ENCODE data around the gene CD44. TPM values are rescaled to one million over a fixed set of nuclear protein-coding genes. Genes with fewer than 3 reads are reported as not detected.

Gene CD44
- total RNA-seq, 1 donor from 2014 or later, result 155 TPM

DNA sequence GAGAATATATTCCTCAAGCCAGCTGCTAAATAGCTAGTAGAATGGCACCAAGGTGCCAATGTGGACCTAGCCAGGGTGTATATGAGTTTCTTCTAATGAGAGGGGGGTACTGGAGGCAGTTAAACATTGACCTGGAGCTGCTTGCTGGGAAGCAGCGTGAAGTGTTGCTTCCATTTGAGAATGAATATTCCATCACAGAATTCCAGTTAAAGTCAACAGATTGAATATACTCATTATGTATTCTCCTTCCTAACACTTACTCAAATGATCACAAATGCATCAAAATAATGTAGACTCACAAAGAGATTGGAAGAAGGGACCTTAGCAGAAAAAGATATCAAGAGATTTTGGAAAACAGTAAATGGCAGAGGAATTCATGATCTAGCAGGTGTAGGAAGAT is 102.1 kb downstream of the CD44 start:
- H3K9me3 Mint-ChIP-seq (ENCODE audit: unreplicated experiment), result no peaks in the 10 kb centered on the region
- no peak for TF ChIP-seq CTCF (IDR thresholded peaks at IDR 0.05; ENCODE audit: unreplicated experiment)
- no peak overlapping the region for H3K4me3 Mint-ChIP-seq (ENCODE audit: unreplicated experiment)
- H3K27ac Mint-ChIP-seq (ENCODE audit: unreplicated experiment), result no peak overlapping the region
- peaks cover 3% of the 10 kb centered on the region for H3K4me1 Mint-ChIP-seq (ENCODE audit: unreplicated experiment)
- no peaks in the 10 kb centered on the region for H3K27me3 Mint-ChIP-seq (ENCODE audit: unreplicated experiment)
- no peaks in the 10 kb centered on the region for H3K36me3 Mint-ChIP-seq (ENCODE audit: low read depth, unreplicated experiment)
- no peak for DNase-seq (ENCODE audit: low spot score)

- no peak overlapping the region for H3K27ac Mint-ChIP-seq (ENCODE audit: unreplicated experiment)
- H3K4me3 Mint-ChIP-seq (ENCODE audit: unreplicated experiment), result no peak overlapping the region
- no peaks in the 10 kb centered on the region for H3K27me3 Mint-ChIP-seq (ENCODE audit: unreplicated experiment)
- no peak for DNase-seq (ENCODE audit: low spot score)
- no peak for TF ChIP-seq CTCF (IDR thresholded peaks at IDR 0.05; ENCODE audit: unreplicated experiment)
- no peaks in the 10 kb centered on the region for H3K9me3 Mint-ChIP-seq (ENCODE audit: unreplicated experiment)
- peaks cover 3% of the 10 kb centered on the region for H3K4me1 Mint-ChIP-seq (ENCODE audit: unreplicated experiment)
- no peaks in the 10 kb centered on the region for H3K36me3 Mint-ChIP-seq (ENCODE audit: low read depth, unreplicated experiment)
Measured at GRCh38 chr11:35241531-35241930, 102.6 kb downstream of the CD44 start.

DNA sequence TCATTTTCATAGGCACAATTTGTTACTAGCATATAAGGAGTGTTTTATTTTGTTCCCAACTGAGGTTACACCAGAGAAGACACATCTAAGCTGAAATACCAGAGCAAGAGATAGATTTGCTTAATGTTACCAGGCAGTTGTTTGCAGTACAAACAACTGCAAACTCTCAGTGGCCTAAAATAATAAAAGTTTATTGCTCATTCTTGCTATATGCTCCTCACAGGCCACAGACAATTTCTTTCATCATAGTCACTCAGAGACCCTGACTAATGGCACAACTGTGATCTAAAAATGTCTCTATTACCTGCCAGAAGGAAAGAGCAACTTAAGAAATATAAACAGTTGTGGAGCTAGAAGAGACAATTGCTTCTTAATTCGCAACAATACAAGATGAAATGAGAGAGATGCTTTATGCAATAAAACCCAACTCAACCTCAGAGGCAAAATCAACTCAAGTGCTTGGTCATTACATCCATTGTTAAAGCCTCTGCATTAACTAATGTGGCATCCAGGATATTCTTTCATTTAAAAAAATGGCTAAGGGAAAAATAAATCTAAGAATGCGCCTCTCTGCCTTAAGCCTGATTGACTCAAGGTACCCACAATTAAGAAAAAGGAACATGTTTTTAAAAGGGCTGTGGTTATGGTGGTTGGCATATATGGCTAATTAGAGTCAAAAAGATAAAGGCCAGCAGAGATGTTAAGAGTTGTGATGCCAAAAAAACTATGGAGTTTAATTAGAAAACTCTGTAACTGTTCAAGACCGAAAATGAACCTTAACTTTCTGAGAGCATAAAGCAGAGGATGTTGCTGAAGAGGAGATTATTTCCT is 103.7 kb downstream of the CD44 start:
- Mint-ChIP-seq H3K27me3 (ENCODE audit: unreplicated experiment) (no peaks in the 10 kb centered on the region), H3K4me1 (ENCODE audit: unreplicated experiment) (peaks cover 3% of the 10 kb centered on the region), H3K36me3 (ENCODE audit: low read depth, unreplicated experiment) (no peaks in the 10 kb centered on the region), H3K27ac (ENCODE audit: unreplicated experiment) (no peak overlapping the region), H3K9me3 (ENCODE audit: unreplicated experiment) (no peaks in the 10 kb centered on the region), H3K4me3 (ENCODE audit: unreplicated experiment) (no peak overlapping the region)
- DNase-seq (ENCODE audit: low spot score), result no peak
- no peak for TF ChIP-seq CTCF (IDR thresholded peaks at IDR 0.05; ENCODE audit: unreplicated experiment)

GRCh38 chr11:35243774-35244173 is 104.8 kb downstream of the CD44 start:
- H3K4me1 Mint-ChIP-seq (ENCODE audit: unreplicated experiment), result peaks cover 3% of the 10 kb centered on the region
- H3K4me3 Mint-ChIP-seq (ENCODE audit: unreplicated experiment), result no peak overlapping the region
- DNase-seq (ENCODE audit: low spot score), result no peak
- no peaks in the 10 kb centered on the region for H3K27me3 Mint-ChIP-seq (ENCODE audit: unreplicated experiment)
- TF ChIP-seq CTCF (IDR thresholded peaks at IDR 0.05; ENCODE audit: unreplicated experiment), result no peak
- no peak overlapping the region for H3K27ac Mint-ChIP-seq (ENCODE audit: unreplicated experiment)
- H3K36me3 Mint-ChIP-seq (ENCODE audit: low read depth, unreplicated experiment), result no peaks in the 10 kb centered on the region
- no peaks in the 10 kb centered on the region for H3K9me3 Mint-ChIP-seq (ENCODE audit: unreplicated experiment)

DNA sequence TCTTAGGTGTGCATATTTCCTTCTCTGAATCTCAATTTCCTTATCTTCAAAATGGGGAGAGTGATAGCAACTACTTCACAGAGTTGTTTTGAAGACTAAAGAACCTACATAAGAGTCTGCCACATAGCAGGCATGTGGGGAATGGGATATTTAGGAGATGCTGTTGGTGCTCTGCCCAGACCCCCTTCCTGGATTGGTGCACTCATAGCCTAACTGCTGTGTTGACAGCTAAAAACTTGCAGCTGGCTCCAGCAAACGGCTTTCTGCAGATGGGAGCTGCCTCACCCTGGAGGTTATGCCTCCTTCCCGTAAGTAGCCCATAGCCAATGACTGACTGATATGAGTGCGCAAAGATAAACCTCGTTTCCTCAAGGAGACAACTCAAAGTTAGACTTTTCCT is 106.1 kb downstream of the CD44 start:
- Mint-ChIP-seq H3K27ac (ENCODE audit: unreplicated experiment) (no peak overlapping the region), H3K9me3 (ENCODE audit: unreplicated experiment) (no peaks in the 10 kb centered on the region), H3K4me3 (ENCODE audit: unreplicated experiment) (no peak overlapping the region), H3K4me1 (ENCODE audit: unreplicated experiment) (no peaks in the 10 kb centered on the region), H3K36me3 (ENCODE audit: low read depth, unreplicated experiment) (no peaks in the 10 kb centered on the region), H3K27me3 (ENCODE audit: unreplicated experiment) (no peaks in the 10 kb centered on the region)
- no peak for DNase-seq (ENCODE audit: low spot score)
- TF ChIP-seq CTCF (IDR thresholded peaks at IDR 0.05; ENCODE audit: unreplicated experiment), result no peak
